NCI-H1436 treated with DMSO at 0.1 percent for 48 hours (cell line): ENCODE data around the gene TRAPPC2L.
"Not testable (repeated sequence)": the region's sequence is repeated elsewhere in the genome, so short reads cannot be mapped to it uniquely, and the experiment has no call there.

Source experiments
- DNase-seq: peaks from one replicate; lab custom pipeline; 2025; lab: John Stamatoyannopoulos, UW

The TRAPPC2L gene

GRCh38 chr16:88893127-88893968 lies 36.4 kb downstream of the TRAPPC2L start:
- DNase-seq: no peak

- not testable (repeated sequence) for DNase-seq
Measured at GRCh38 chr16:88894266-88894665, 37.3 kb downstream of the TRAPPC2L start.

GRCh38 chr16:88894681-88895300 lies 37.9 kb downstream of the TRAPPC2L start:
- no peak for DNase-seq

- DNase-seq: no peak
Measured at GRCh38 chr16:88895335-88895734, 38.4 kb downstream of the TRAPPC2L start.

GRCh38 chr16:88896238-88897070 lies 39.5 kb downstream of the TRAPPC2L start:
- DNase-seq: no peak

- no peak for DNase-seq
Measured at GRCh38 chr16:88897696-88898425, 40.9 kb downstream of the TRAPPC2L start.

- no peak for DNase-seq
Measured at GRCh38 chr16:88899901-88900661, 43.2 kb downstream of the TRAPPC2L start.

- DNase-seq: no peak
Measured at GRCh38 chr16:88900662-88901052, 43.7 kb downstream of the TRAPPC2L start.

- DNase-seq: no peak
Measured at GRCh38 chr16:88901718-88902337, 44.9 kb downstream of the TRAPPC2L start.

- no peak for DNase-seq
Measured at GRCh38 chr16:88902744-88903143, 45.8 kb downstream of the TRAPPC2L start.

- DNase-seq: no peak
Measured at GRCh38 chr16:88903267-88903666, 46.3 kb downstream of the TRAPPC2L start.

GRCh38 chr16:88904676-88905365 lies 47.9 kb downstream of the TRAPPC2L start:
- no peak for DNase-seq

GRCh38 chr16:88905563-88905962 lies 48.6 kb downstream of the TRAPPC2L start:
- no peak for DNase-seq

GRCh38 chr16:88906020-88906419 lies 49.1 kb downstream of the TRAPPC2L start:
- no peak for DNase-seq

- DNase-seq: no peak
Measured at GRCh38 chr16:88906535-88907105, 49.7 kb downstream of the TRAPPC2L start.

GRCh38 chr16:88907768-88908167 lies 50.8 kb downstream of the TRAPPC2L start:
- no peak for DNase-seq

GRCh38 chr16:88908307-88908706 lies 51.4 kb downstream of the TRAPPC2L start:
- no peak for DNase-seq

- DNase-seq: no peak
Measured at GRCh38 chr16:88909431-88910210, 52.7 kb downstream of the TRAPPC2L start.
